ENCODE results near the gene DMAP1.
"Not testable (repeated sequence)": the region's sequence is repeated elsewhere in the genome, so short reads cannot be mapped to it uniquely, and the experiment has no call there.

The DMAP1 gene

GRCh38 chr1:44213222-44214112, at the start of gene DMAP1:
TSS of gene DMAP1 (plus strand) at chr1:44213471. CDS start at chr1:44213754, 283 bp downstream.
- peak; percentile 90 for DNase-seq (ENCODE audit: low spot score)
- FAIRE-seq, result peak; percentile 48

GRCh38 chr1:44168520-44169098, 44.7 kb upstream of the DMAP1 start:
- FAIRE-seq (peak; percentile 70), DNase-seq (ENCODE audit: low spot score) (no peak)

GRCh38 chr1:44170281-44170823, 42.9 kb upstream of the DMAP1 start:
- FAIRE-seq (no peak), DNase-seq (ENCODE audit: low spot score) (no peak)

GRCh38 chr1:44174630-44175029, 38.6 kb upstream of the DMAP1 start:
- FAIRE-seq, result no peak
- DNase-seq (ENCODE audit: low spot score), result no peak

- FAIRE-seq (no peak), DNase-seq (ENCODE audit: low spot score) (no peak)
These were observed 12.9 kb upstream of the DMAP1 start for GRCh38 chr1:44200336-44200735.

- not testable (repeated sequence) for DNase-seq (ENCODE audit: low spot score); FAIRE-seq
These were observed 6.7 kb upstream of the DMAP1 start for GRCh38 chr1:44206545-44206944.

- no peak for DNase-seq (ENCODE audit: low spot score)
- no peak for FAIRE-seq
These were observed 5.0 kb upstream of the DMAP1 start for GRCh38 chr1:44208226-44208625.

GRCh38 chr1:44210595-44210994, 2.7 kb upstream of the DMAP1 start:
- FAIRE-seq, result no peak

GRCh38 chr1:44212355-44213221, 683 bp upstream of the DMAP1 start:
- DNase-seq (ENCODE audit: low spot score) (no peak), FAIRE-seq (no peak)

More at GRCh38 chr1:44210595-44210994, 2.7 kb upstream of the DMAP1 start:
- no peak for DNase-seq (ENCODE audit: low spot score)

GRCh38 chr1:44217809-44218410, 4.6 kb downstream of the DMAP1 start:
- FAIRE-seq, result peak; percentile 90
- DNase-seq (ENCODE audit: low spot score), result peak; percentile 79

GRCh38 chr1:44218503-44219300, 5.4 kb downstream of the DMAP1 start:
- peak; percentile 40 for FAIRE-seq
- no peak for DNase-seq (ENCODE audit: low spot score)

- no peak for FAIRE-seq
- no peak for DNase-seq (ENCODE audit: low spot score)
These were observed 6.0 kb downstream of the DMAP1 start for GRCh38 chr1:44219301-44219626.

- DNase-seq (ENCODE audit: low spot score) (no peak), FAIRE-seq (no peak)
These were observed 6.9 kb downstream of the DMAP1 start for GRCh38 chr1:44220001-44220751.

GRCh38 chr1:44220755-44221154, 7.5 kb downstream of the DMAP1 start:
- FAIRE-seq (peak; percentile 55), DNase-seq (ENCODE audit: low spot score) (no peak)

GRCh38 chr1:44221769-44222168, 8.5 kb downstream of the DMAP1 start:
- DNase-seq (ENCODE audit: low spot score) (no peak), FAIRE-seq (no peak)

- no peak for DNase-seq (ENCODE audit: low spot score)
- FAIRE-seq, result no peak
These were observed 9.3 kb downstream of the DMAP1 start for GRCh38 chr1:44222397-44223186.

- no peak for FAIRE-seq
- DNase-seq (ENCODE audit: low spot score), result no peak
These were observed 9.9 kb downstream of the DMAP1 start for GRCh38 chr1:44223187-44223610.

- FAIRE-seq, result no peak
These were observed 12.5 kb downstream of the DMAP1 start for GRCh38 chr1:44225761-44226160.

GRCh38 chr1:44227211-44227610, 13.9 kb downstream of the DMAP1 start:
- no peak for DNase-seq (ENCODE audit: low spot score)
- peak; percentile 5 for FAIRE-seq

More at GRCh38 chr1:44225761-44226160, 12.5 kb downstream of the DMAP1 start:
- DNase-seq (ENCODE audit: low spot score), result no peak
